SK-N-SH treated with all-trans-retinoic acid at 6 μM for 48 hours (cell line): ENCODE results near the gene LOXHD1.

Experiments used
- CSDC2 ChIP-seq: fragments of 250-450 bp; sonication (Bioruptor Pico); IDR thresholded peaks from 2 replicates; pipeline ENCODE4 v1.5.0; 2020; ENCODE audit warnings: mild to moderate bottlenecking, moderate library complexity
- OSR1 ChIP-seq: fragments of 250-450 bp; sonication (Bioruptor Pico); IDR thresholded peaks from 2 replicates; pipeline ENCODE4 v1.8.0; 2022; ENCODE audit warnings: moderate library complexity, mild to moderate bottlenecking, inconsistent platforms
- SNAI2 ChIP-seq: fragments of 250-450 bp; sonication (Bioruptor Pico); IDR thresholded peaks from 2 replicates; pipeline ENCODE4 v1.5.0; 2020; ENCODE audit warnings: mild to moderate bottlenecking, moderate library complexity
- ZC3H10 ChIP-seq: fragments of 250-450 bp; sonication (Bioruptor Pico); IDR thresholded peaks from 2 replicates; pipeline ENCODE4 v1.5.1; 2021; ENCODE audit warnings: mild to moderate bottlenecking, moderate library complexity
- ZFP3 ChIP-seq: fragments of 250-450 bp; sonication (Bioruptor Pico); IDR thresholded peaks from 2 replicates; pipeline ENCODE4 v1.5.0; 2020; ENCODE audit warnings: mild to moderate bottlenecking, moderate library complexity
- ZFP30 ChIP-seq: fragments of 450-650 bp; formaldehyde crosslinking; IDR thresholded peaks from 2 replicates; pipeline ENCODE4 v1.5.0; 2022; ENCODE audit warnings: mild to moderate bottlenecking, moderate library complexity
- ZNF565 ChIP-seq: fragments of 450-650 bp; formaldehyde crosslinking; conservative IDR thresholded peaks from 2 replicates; pipeline ENCODE4 v1.5.0; 2020; ENCODE audit warnings: low read depth, mild to moderate bottlenecking, moderate library complexity
- TF ChIP-seq, protein P1 (sequence below): fragments of 250-450 bp; sonication (Bioruptor Pico); IDR thresholded peaks from 2 replicates; pipeline ENCODE4 v1.8.0; 2020; ENCODE audit warnings: mild to moderate bottlenecking, moderate library complexity, borderline replicate concordance
- TF ChIP-seq, protein P2 (sequence below): fragments of 250-450 bp; sonication (Bioruptor Pico); IDR thresholded peaks from 2 replicates; pipeline ENCODE4 v1.5.0; 2020; ENCODE audit warnings: mild to moderate bottlenecking, moderate library complexity
- TF ChIP-seq, protein P3 (sequence below): fragments of 250-450 bp; sonication (Bioruptor Pico); IDR thresholded peaks from 2 replicates; pipeline ENCODE4 v1.5.1; 2021; ENCODE audit warnings: mild to moderate bottlenecking, moderate library complexity

- no peak for TF ChIP-seq ZFP3
- TF ChIP-seq ZC3H10 (CRISPR knock-in tag), result no peak
- no peak for TF ChIP-seq SNAI2 (CRISPR knock-in tag)
- TF ChIP-seq CSDC2 (CRISPR knock-in tag), result no peak
- TF ChIP-seq, protein P1, sequence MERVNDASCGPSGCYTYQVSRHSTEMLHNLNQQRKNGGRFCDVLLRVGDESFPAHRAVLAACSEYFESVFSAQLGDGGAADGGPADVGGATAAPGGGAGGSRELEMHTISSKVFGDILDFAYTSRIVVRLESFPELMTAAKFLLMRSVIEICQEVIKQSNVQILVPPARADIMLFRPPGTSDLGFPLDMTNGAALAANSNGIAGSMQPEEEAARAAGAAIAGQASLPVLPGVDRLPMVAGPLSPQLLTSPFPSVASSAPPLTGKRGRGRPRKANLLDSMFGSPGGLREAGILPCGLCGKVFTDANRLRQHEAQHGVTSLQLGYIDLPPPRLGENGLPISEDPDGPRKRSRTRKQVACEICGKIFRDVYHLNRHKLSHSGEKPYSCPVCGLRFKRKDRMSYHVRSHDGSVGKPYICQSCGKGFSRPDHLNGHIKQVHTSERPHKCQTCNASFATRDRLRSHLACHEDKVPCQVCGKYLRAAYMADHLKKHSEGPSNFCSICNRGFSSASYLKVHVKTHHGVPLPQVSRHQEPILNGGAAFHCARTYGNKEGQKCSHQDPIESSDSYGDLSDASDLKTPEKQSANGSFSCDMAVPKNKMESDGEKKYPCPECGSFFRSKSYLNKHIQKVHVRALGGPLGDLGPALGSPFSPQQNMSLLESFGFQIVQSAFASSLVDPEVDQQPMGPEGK (CRISPR knock-in tag), result no peak
- TF ChIP-seq ZFP30 (CRISPR knock-in tag), result no peak
- TF ChIP-seq, protein P2, sequence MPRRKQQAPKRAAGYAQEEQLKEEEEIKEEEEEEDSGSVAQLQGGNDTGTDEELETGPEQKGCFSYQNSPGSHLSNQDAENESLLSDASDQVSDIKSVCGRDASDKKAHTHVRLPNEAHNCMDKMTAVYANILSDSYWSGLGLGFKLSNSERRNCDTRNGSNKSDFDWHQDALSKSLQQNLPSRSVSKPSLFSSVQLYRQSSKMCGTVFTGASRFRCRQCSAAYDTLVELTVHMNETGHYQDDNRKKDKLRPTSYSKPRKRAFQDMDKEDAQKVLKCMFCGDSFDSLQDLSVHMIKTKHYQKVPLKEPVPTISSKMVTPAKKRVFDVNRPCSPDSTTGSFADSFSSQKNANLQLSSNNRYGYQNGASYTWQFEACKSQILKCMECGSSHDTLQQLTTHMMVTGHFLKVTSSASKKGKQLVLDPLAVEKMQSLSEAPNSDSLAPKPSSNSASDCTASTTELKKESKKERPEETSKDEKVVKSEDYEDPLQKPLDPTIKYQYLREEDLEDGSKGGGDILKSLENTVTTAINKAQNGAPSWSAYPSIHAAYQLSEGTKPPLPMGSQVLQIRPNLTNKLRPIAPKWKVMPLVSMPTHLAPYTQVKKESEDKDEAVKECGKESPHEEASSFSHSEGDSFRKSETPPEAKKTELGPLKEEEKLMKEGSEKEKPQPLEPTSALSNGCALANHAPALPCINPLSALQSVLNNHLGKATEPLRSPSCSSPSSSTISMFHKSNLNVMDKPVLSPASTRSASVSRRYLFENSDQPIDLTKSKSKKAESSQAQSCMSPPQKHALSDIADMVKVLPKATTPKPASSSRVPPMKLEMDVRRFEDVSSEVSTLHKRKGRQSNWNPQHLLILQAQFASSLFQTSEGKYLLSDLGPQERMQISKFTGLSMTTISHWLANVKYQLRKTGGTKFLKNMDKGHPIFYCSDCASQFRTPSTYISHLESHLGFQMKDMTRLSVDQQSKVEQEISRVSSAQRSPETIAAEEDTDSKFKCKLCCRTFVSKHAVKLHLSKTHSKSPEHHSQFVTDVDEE (CRISPR knock-in tag), result no peak
- no peak for TF ChIP-seq ZNF565
- TF ChIP-seq OSR1 (CRISPR knock-in tag), result no peak
- TF ChIP-seq, protein P3, sequence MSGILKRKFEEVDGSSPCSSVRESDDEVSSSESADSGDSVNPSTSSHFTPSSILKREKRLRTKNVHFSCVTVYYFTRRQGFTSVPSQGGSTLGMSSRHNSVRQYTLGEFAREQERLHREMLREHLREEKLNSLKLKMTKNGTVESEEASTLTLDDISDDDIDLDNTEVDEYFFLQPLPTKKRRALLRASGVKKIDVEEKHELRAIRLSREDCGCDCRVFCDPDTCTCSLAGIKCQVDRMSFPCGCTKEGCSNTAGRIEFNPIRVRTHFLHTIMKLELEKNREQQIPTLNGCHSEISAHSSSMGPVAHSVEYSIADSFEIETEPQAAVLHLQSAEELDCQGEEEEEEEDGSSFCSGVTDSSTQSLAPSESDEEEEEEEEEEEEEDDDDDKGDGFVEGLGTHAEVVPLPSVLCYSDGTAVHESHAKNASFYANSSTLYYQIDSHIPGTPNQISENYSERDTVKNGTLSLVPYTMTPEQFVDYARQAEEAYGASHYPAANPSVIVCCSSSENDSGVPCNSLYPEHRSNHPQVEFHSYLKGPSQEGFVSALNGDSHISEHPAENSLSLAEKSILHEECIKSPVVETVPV (CRISPR knock-in tag), result no peak
These were observed 35.1 kb downstream of the LOXHD1 start for GRCh38 chr18:46621871-46622270.
